HG03175 (cell line): Measurements from ENCODE around the gene PEAK1.

ENCODE experiments used
- ATAC-seq: cut with Tn5 transposase; IDR thresholded peaks from one replicate; pipeline ENCODE4 v1.9.1; 2021; ENCODE audit warnings: mild to moderate bottlenecking, moderate library complexity; ENCODE audit not compliant: unreplicated experiment

The PEAK1 gene

GRCh38 chr15:77143616-77144015, 276.3 kb downstream of the PEAK1 start:
- no peak for ATAC-seq

DNA sequence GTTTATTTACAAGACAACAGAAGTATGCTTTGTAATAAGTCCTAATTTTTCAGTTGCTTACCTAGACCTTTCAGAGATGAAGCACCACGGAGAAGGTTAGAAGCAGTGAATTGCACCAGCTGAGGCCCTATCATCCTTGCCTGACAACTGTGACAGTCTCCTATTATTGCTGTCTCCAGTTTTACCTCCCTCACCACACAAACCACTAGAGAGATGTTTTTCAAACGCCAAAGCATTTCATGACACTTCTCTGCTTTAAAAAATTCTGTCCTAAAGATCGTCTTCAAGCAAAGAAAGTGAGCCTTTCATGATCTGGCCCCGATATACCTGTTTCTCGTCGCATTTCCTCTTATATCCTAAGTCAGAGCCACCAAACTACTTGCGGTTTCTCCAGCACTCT, 276.7 kb downstream of the PEAK1 start:
- no peak for ATAC-seq

DNA sequence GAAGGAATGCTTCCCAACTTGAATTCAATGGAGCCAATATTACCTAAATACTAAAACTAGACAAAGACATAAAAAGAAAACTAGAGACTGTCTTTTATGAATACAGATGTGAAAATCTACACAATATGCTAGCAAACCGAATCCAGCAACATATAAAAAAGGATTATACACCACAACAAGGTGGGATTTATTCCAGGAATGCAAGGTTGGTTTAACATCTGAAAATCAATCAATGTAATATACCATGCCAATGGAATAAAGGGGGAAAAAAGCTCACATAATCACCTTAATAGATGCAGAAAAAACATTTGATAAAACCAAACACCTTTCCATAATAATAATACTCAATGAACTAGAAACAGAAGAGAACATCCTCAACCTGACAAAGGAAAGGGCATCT, 279.7 kb downstream of the PEAK1 start:
- no peak for ATAC-seq

DNA sequence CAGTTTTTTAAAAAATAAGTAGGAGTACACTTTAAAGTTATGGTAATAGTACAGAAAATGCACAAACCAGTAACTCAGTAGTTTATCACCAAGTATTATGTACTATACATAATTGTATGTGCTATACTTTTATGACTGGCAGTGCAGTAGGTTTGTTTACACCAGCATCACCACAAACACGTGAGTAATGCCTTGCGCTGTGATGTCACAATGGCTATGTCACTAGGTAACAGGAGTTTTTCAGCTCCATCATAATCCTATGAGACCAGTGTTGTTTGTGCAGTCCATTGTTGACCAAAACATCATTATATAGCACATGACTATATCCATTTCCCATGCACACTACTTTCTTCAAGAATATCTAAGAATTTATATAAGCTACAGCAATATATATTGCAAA, 280.6 kb downstream of the PEAK1 start:
- no peak for ATAC-seq

- no peak for ATAC-seq
Measured at GRCh38 chr15:77138167-77138522, 281.8 kb downstream of the PEAK1 start.

GRCh38 chr15:77135181-77135580, 284.7 kb downstream of the PEAK1 start:
- ATAC-seq, result no peak

DNA sequence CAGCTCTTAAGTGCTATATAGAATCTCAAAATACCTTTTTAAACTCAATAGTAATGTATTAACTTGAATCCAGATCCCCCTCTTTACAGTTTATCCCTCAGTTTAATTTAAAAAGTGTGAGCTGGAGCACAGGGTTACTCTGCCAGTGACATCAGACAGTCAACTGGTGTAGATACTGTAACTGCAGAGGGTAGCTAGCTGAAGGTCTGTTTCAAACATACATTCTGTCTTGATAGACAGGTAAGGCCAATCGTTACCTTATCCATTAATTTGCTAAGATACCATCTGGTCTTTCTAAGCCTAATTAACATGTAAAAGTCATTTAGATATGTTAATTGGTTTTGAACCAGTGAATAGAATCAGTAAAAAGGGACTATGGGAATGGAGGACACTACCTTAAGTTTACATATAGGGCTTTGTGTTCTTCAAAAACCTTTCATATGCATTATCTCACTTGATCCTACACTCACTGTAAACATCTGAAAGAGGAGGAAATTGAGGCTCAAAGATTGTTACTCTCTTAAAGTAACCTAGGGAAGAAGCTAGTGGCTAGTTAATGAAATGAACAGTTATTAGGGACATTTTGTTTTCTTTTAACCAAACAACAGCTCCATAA, 289.5 kb downstream of the PEAK1 start:
- ATAC-seq, result no peak

GRCh38 chr15:77127626-77128025, 292.3 kb downstream of the PEAK1 start:
- ATAC-seq, result no peak

GRCh38 chr15:77126529-77127326, 293.2 kb downstream of the PEAK1 start:
- no peak for ATAC-seq

DNA sequence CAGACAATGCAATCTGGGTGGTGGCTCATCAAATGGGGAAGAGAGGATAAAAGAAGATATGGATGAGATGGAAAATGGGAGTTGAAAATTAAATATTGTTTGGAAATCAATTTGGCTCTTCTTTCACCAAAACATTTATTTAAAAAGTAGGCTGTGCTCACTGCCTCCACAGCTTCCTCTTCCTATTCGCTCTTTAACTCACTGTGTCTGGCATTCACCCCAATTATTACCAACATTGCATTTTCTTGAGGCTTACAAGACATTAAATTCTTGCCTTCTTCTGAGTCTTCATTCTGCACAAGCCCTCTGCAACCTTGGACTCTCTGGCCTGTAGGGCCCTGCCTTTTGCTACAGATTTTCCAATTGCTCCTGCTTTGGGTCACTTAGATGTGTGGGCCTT, 296.1 kb downstream of the PEAK1 start:
- no peak for ATAC-seq

DNA sequence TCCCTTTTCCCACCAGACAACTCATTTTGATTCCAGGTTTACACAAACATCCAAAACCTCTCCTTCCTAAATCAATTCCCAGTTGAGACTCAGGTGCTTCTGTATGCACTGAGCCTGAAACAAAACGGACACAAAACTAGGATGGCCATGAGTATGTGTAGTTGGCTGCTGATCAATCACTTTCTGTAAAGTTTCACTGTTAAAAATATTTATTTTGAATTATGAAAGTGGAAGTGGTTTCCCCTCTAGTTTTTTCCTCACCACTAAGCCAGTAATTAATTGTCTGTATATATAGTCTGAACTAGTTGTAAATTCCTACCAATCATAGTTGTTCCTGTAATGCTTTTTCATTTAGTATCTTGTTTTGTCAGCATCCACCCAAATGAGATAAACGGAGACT, 297.3 kb downstream of the PEAK1 start:
- ATAC-seq, result no peak

GRCh38 chr15:77121599-77121998, 298.3 kb downstream of the PEAK1 start:
- no peak for ATAC-seq

- ATAC-seq, result no peak
Measured at GRCh38 chr15:77120576-77120975, 299.3 kb downstream of the PEAK1 start.

DNA sequence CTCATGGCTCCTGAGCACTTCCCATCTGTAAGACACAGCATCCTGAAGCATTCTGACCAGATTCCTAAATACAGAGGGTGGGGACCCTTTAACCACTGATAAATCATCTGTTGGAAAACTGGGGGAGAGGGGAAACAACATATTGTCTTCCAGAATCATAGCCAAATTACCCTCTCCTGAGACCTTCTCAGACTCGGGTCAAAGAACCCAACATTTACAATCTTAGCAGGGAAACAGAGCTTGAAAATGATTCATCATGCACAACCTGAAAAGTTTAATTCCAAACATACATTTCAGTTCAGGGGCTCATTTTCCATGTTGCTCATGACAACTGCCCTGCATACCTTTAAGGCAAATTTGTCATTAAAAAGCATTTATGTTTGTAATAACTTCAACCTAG, 300.5 kb downstream of the PEAK1 start:
- no peak for ATAC-seq

DNA sequence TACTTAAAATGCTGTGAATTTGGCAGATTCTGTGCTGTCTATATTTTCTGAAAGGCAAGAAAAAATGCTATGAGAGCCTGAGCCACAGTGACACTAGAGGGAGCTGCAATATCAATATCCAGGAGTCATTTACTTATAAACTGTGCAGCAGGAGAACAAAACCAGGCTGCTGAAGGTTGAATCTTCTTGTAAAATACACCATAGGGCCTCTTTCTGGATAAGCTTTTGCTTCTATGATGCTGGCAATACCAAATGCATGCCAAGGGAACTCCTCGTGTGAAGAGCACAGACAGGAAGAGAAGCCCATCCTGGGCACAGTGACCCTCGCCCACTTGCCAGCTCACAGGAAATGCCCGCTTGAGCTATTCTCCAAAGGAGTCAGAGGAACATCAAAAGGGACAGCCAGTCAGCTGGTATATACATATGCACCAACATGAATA, 301.0 kb downstream of the PEAK1 start:
- no peak for ATAC-seq

GRCh38 chr15:77115179-77115578, 304.7 kb downstream of the PEAK1 start:
- ATAC-seq, result no peak

- ATAC-seq, result no peak
Measured at GRCh38 chr15:77112838-77113504, 306.9 kb downstream of the PEAK1 start.

- no peak for ATAC-seq
Measured at GRCh38 chr15:77111789-77112188, 308.1 kb downstream of the PEAK1 start.

DNA sequence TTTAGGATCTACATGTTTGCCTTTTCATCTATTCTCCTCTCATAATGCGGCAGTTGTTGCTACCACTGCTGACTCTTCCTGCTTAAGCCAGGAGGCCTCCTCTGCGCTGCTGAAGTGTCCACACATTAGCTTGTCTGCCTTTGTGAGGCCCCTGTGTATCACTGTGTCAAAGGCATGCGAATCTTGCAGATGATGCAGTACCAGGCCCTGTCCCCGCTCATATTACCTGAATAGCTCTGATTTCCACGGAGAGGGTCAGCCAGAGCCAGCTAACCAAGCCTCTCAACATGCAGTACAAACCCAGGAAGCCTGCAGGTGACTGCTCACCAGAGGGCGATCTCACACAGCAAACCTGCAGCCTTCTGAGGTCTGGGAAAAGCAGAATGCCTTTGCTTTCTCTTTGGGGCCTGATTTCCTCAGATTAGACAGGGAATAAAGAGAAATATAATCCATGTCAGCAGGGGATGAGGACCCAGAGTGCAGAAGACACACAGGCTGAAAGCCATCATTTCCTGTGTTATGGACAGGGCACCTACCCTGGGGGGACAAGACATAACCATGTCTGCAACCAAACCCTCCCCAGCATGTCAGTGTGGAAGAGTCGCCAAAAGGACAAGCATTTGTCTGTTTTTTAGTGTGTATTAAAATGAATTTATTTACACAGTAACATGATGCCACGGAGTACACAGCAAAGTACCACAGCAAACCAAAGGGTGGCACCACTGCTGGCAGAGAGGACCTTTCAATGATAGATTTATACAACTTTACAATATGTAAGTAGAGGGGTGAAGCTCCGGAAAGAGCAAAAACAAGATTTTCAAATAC, 312.2 kb downstream of the PEAK1 start:
- no peak for ATAC-seq

DNA sequence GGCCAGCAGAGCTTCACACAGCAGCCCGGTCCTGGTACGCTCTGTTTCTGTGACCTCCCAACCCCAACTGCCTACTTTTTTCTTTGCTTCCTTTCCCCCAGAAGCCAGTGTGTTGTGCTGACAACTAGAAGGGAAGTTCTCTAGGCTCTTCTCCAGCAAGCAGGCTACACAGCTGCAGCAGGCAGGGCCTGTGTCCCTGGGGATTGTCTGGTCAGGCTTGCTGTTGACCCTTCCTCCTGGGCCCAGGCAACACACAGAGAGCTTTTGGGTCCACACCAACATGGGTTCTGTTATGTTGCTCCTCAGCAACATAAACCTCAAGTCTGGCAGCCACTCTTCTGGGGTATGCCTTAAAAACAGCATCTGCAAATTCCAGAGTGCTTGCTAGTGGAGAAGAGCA, 312.8 kb downstream of the PEAK1 start:
- ATAC-seq, result no peak

DNA sequence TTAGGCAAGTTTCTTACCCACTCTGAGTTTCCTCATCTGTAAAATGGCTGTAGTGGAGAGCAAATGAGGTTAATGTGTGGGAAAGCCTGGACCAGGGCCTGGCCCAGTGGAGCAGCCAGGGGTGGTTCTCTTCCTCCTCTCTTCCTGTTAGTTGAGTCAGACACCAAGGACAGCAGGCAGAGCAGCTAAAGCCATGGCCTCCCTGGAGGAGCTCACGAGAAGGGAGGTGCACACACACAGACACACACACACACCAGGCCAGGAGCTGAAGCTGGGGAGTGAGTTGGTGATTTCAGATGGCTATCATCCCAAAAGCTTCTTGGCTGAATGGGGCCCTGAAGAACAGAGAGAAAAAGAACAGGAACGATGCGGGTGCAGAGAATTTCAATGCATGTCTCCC, 315.7 kb downstream of the PEAK1 start:
- no peak for ATAC-seq
